Kidney capillary endothelial cell (primary cell): ENCODE data around the gene RPS6KA2.

Source experiments
- DNase-seq: peaks from one replicate; pipeline ENCODE4 v3.0.0-alpha.2; 2018; ENCODE audit warnings: low spot score

Gene RPS6KA2

GRCh38 chr6:166627033-166627874, at the start of gene RPS6KA2:
TSS of gene RPS6KA2 (minus strand) at chr6:166627251. CDS start at chr6:166627019, 232 bp downstream.
- peak; percentile 98 for DNase-seq

GRCh38 chr6:166676270-166676860, 49.3 kb upstream of the RPS6KA2 start:
- DNase-seq = no peak

GRCh38 chr6:166675736-166676135, 48.7 kb upstream of the RPS6KA2 start:
- DNase-seq = no peak

GRCh38 chr6:166673309-166673708, 46.3 kb upstream of the RPS6KA2 start:
- no peak for DNase-seq

GRCh38 chr6:166672624-166673206, 45.7 kb upstream of the RPS6KA2 start:
- no peak for DNase-seq

GRCh38 chr6:166672146-166672545, 45.1 kb upstream of the RPS6KA2 start:
- no peak for DNase-seq

GRCh38 chr6:166671434-166672081, 44.5 kb upstream of the RPS6KA2 start:
- DNase-seq = no peak

- no peak for DNase-seq
These were observed 43.8 kb upstream of the RPS6KA2 start for GRCh38 chr6:166670894-166671293.

GRCh38 chr6:166670013-166670412, 43.0 kb upstream of the RPS6KA2 start:
- DNase-seq = no peak

- DNase-seq = no peak
These were observed 41.0 kb upstream of the RPS6KA2 start for GRCh38 chr6:166667796-166668610.

- DNase-seq = no peak
These were observed 37.1 kb upstream of the RPS6KA2 start for GRCh38 chr6:166664135-166664534.

- no peak for DNase-seq
These were observed 36.5 kb upstream of the RPS6KA2 start for GRCh38 chr6:166663568-166663967.

- no peak for DNase-seq
These were observed 35.6 kb upstream of the RPS6KA2 start for GRCh38 chr6:166662690-166663089.

GRCh38 chr6:166661327-166662085, 34.5 kb upstream of the RPS6KA2 start:
- no peak for DNase-seq

GRCh38 chr6:166660157-166660688, 33.2 kb upstream of the RPS6KA2 start:
- no peak for DNase-seq

GRCh38 chr6:166659581-166659980, 32.5 kb upstream of the RPS6KA2 start:
- no peak for DNase-seq

GRCh38 chr6:166658792-166659150, 31.7 kb upstream of the RPS6KA2 start:
- DNase-seq = no peak

- no peak for DNase-seq
These were observed 31.2 kb upstream of the RPS6KA2 start for GRCh38 chr6:166658115-166658791.

- DNase-seq = no peak
These were observed 30.5 kb upstream of the RPS6KA2 start for GRCh38 chr6:166657531-166657930.
